Endothelial cell of hepatic sinusoid (primary cell): ENCODE data around the gene S1PR4.
"Not testable (repeated sequence)": the region's sequence is repeated elsewhere in the genome, so short reads cannot be mapped to it uniquely, and the experiment has no call there.

Experiments
- in situ Hi-C: cut with HindIII; loops from 2 replicates; pipeline ENCODE4 v1.10.0; 2017; ENCODE audit warnings: low sequenced_read_pairs

The S1PR4 gene

DNA sequence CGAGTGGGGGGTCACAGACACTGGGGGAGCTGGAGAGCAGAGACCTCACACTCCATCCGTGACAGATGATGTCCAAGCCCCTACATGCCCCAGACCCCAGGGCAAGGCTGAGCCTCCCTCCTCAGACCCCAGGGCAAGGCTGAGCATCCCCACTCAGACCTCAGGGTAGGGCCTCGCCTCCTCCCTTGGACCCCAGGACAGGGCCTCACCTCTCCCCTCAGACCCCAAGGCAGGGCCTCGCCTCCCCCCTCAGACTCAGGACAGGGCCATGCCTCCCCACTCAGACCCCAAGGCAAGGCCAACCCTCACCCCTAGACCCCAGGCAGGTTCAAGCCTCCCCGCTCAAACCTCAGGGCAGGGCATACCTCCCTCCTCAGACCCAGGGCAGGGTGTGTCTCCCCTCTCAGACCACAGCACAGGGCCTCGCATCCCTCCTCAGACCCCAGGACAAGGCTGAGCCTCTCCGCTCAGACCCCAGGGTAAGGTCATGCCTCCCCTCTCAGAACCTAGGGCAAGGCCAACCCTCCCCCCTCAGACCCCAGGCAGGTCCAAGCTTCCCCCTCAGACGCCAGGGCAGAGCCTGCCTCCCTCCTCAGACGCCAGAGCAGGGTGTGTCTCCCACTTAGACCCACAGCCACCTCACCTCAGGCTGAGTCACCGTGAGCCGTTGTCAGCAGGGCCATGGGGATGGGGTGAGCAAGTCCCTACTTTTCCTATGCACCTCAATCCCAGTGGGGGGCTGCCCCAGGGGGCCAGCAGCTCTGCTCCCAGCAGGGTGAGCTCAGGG, 1.7 kb upstream of the S1PR4 start:
- in situ Hi-C loops, result loop anchor here (5.0 to 10.0 kb wide), 5 partner anchors 52 to 232 kb away; partner anchors contain the start of genes TLE2 and ZNF77

DNA sequence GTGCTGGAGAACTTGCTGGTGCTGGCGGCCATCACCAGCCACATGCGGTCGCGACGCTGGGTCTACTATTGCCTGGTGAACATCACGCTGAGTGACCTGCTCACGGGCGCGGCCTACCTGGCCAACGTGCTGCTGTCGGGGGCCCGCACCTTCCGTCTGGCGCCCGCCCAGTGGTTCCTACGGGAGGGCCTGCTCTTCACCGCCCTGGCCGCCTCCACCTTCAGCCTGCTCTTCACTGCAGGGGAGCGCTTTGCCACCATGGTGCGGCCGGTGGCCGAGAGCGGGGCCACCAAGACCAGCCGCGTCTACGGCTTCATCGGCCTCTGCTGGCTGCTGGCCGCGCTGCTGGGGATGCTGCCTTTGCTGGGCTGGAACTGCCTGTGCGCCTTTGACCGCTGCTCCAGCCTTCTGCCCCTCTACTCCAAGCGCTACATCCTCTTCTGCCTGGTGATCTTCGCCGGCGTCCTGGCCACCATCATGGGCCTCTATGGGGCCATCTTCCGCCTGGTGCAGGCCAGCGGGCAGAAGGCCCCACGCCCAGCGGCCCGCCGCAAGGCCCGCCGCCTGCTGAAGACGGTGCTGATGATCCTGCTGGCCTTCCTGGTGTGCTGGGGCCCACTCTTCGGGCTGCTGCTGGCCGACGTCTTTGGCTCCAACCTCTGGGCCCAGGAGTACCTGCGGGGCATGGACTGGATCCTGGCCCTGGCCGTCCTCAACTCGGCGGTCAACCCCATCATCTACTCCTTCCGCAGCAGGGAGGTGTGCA, 587 bp downstream of the S1PR4 start:
- in situ Hi-C loops, result loop anchor here (5.0 to 10.0 kb wide), 5 partner anchors 54 to 234 kb away; partner anchors contain the start of genes TLE2 and ZNF77

DNA sequence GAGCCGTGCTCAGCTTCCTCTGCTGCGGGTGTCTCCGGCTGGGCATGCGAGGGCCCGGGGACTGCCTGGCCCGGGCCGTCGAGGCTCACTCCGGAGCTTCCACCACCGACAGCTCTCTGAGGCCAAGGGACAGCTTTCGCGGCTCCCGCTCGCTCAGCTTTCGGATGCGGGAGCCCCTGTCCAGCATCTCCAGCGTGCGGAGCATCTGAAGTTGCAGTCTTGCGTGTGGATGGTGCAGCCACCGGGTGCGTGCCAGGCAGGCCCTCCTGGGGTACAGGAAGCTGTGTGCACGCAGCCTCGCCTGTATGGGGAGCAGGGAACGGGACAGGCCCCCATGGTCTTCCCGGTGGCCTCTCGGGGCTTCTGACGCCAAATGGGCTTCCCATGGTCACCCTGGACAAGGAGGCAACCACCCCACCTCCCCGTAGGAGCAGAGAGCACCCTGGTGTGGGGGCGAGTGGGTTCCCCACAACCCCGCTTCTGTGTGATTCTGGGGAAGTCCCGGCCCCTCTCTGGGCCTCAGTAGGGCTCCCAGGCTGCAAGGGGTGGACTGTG, 1.2 kb downstream of the S1PR4 start:
- in situ Hi-C loops, result loop anchor here (5.0 to 10.0 kb wide), 5 partner anchors 55 to 235 kb away; partner anchors contain the start of genes TLE2 and ZNF77

DNA sequence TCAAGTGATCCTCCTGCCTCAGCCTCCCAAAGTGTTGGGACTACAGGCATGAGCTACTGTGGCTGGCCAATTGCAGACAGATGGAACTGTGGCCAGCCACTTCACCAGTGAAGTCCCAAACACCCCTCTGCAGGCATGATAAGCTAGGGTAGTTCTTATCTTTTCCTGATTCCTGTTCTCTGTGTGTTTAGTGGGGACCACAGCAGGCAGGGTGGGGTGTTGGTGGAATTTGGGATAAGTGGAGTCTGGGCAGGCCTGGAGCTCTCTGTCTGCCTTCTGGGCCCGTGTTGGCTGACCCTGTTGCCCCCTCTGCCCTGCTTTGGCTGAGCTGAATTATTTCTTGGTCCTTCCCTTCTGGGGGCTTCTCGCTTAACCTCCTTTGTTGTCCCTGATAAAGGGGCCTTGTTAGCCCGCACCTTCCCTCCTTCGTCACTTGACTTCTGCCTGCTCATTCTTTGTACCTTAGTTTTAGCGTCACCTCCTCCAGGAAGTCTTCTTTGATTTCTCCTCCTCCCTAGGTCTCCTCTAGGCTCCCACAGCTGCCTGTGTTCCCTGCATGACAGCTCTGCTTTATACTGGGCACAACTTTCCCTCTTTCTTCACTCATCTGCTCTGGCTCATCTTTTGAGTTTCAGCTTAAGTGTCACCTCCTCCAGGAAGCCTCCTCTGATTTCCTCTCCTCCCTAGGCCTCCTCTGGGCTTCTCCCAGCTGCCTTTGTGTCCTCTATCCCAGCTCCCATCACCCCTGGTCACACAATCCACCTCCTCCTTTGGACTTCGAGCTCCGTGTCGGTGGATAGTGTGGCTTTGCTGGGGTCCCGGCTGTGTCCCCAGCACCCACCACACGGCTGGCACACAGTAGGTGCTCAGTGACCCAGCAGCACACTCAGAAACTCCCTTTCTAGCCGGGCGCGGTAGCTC, 5.4 kb downstream of the S1PR4 start:
- in situ Hi-C loops, result no loop called here

DNA sequence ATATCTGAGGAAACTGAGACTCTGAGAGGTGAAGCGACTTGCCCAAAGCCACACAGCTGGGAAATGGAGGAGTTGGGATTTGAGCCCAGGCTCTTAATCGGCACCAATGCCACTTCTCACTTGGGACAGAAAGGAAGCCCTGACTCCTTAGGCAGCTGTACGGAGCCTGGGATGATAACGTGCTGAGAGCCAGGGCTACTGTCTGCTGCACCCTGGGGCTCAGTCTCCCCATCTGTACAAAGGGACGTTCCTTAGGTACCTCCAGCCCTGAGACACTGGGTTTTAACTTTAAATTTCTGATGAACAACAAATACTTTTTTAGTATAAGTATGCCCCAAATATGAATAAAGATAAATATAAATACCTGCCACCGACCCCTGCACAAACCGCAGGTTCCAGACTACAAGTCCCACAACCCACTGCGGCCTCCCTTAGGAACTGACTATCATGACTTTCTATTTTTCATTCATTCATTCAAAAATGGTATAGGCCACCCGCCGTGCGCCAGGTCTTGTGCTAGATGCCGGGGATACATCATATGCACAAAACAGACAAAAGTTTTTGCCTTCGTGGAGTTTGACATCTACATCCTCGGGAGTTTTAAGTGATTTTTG, 6.4 kb downstream of the S1PR4 start:
- in situ Hi-C loops, result no loop called here

DNA sequence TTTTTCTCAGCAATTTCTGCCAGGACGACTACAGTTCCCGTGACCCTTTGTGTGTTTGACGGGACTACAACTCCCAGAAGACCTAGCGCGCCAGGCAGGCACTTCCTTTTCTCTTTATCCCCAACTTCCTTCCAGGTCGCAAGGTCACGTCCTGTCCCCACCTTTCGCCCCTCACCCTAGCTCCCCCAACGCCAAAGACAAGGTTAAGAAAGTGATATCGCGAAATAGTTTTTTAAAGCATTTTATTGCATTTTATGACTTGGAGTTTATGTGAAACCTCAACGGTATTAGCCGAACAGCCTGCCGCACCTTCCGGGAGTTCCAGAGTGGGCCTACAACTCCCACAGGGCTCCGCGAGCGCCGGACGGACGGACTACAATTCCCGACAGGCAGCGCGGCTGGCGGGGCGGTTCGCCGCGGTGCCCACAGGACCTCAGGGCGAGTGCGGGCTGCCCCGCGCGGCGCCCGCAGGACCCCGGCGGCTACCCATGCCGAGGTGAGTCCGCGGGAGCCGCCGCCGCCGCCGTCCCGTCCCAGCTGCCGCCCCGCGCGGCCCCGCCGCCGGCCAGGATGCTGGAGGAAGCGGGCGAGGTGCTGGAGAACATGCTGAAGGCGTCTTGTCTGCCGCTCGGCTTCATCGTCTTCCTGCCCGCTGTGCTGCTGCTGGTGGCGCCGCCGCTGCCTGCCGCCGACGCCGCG, 7.0 kb downstream of the S1PR4 start, which contains the start of gene NCLN:
Gene NCLN (plus strand): TSS at position 470 of the 699 bp plus-strand sequence. CDS start 101 bp downstream, at position 571.
- in situ Hi-C loops, result no loop called here

DNA sequence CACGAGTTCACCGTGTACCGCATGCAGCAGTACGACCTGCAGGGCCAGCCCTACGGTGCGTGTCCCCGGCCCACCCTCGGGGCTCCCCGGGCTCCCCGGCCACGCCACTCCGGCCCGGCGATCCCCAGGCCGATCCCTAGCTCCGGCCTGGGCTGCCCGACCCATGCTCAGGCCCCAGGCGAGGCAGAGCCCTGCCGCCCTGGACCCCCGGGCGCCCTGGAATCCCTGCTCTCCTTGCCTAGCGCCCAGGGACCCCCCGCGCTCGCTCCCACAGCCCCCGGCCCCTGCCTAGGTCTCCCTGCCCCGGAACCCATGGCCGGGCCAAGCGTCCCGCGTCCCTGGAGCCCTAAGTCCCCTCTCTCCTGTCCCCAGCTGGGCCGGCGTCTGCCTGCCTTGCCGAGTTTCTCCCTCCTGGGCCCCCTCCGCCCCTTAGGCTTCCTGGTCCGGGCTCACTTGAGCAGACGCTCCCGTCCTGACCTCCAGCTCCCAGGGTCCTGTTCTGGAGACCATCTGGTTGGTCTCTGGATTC, 7.7 kb downstream of the S1PR4 start:
- in situ Hi-C loops, result no loop called here

DNA sequence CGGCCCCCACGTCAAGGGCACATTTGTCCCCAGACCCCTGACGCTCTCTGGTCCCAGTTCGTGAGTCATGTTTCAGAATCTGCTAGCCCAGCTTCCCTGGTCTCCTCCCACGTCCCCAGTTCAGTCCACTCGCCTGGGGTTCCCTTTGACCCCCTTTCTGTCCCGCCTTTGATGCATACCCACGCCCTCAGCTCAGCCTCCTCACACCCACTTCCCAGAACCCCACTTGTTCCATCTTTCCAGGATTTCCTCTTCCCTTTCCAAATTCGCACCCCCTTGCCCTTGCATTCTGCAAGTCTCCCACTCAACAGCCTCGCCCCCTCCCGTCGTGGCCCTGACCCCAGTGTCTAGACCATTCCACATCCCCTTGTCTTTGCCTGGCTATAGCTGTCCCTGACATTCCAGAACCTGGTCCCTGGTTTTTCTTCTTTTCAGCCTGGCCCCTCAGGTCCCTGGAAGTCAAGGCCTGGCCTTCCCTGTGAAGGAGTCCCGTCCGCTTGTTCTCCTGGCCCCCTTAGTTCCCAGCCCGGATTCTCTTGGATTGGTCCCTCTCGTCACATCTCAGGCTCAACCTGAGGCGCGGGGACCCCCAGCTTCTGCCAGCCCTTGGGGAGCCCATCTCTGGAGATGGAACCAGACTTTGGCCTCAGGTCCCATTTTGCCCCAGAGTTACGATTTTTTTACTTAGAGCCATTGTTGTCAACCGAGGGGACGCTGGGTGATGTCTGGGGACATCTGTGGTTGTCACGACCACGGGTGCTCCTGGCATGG, 8.5 kb downstream of the S1PR4 start:
- in situ Hi-C loops, result no loop called here

DNA sequence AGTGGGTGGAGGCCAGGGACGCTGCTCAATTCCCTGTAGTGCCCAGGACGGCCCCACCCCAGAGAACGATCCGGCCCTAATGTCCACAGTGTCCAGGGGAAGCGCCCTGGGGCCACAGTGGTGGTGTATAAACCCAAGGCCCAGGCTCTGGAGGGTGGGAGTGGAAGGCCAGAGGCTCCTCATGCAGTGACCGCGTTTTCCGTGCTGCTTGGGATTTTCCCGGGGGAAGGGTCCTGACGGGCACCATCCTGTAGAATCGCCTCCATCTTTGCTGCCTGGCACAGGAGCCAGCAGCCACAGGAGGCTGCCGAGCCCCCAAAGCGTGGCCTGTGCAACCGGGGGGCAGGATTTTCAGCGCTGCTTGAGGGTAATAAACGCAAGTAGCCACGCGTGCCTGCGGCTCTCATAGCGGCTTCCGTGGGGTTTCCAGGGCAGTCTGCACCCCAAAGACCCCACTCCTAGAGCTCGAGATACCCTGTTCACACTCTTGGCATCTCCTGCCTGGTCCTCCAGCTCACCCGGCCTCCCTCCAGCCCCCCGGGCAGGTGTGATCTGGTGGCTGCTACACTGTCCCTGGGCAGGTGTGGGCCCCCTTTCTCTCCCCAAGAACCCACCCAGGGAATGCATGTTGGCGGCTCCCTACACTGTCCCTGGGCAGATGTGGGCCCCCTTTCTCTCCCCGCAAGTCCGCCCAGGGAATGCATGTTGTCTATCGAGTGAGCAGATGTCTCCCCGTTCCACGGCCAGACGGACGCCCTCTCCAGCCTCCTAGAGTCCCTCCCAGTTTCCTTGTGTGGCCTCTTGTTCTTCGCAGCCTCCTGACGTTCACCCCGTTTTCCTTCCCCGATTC, 9.3 kb downstream of the S1PR4 start:
- in situ Hi-C loops, result no loop called here

DNA sequence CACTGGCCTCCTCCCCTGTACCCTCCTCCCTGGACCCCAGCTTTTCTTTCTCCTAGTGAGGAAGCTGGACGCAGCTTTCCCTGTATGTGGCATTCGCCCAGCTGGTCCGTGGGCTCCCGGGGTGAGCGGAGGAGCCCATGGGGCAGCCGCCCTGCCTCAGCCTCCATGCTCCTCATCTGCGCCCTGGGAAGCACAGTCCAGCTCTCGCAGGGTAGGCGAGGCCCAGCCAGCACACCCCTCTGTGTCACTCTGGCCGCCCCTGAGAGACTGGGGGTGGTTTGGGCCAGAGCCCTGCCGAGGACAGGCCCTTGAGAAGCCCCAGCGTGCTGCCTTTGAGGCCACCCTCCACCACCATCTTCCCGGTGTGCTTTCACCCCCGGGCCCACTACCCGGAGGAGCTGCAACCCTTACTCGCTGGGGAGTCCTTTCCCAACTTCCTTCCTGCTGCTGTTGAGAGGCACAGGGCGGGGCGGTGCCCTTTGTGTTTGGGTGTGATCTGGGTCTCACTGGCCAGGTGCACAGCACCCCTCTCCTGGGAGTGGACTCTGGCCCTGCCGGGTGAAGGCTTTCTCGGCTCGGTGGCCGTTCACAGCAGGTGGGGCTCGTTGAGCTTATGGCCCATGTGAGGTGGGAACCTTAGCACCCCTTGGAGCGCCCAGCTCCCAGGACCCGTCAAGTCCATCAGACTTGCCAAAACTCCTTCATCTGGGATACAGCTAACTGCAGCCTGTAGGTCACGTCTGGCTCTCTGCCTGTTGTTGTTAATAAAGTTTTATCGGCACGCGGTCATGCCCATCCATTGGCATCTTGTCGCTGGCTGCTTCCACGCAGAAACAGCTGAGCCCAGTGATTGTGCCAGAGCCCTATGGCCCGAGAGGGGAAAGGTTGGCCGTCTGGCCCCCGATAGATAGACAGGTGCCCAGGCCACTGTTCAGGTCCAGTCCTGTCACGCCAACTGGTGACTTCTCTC, 10.3 kb downstream of the S1PR4 start:
- in situ Hi-C loops, result no loop called here

DNA sequence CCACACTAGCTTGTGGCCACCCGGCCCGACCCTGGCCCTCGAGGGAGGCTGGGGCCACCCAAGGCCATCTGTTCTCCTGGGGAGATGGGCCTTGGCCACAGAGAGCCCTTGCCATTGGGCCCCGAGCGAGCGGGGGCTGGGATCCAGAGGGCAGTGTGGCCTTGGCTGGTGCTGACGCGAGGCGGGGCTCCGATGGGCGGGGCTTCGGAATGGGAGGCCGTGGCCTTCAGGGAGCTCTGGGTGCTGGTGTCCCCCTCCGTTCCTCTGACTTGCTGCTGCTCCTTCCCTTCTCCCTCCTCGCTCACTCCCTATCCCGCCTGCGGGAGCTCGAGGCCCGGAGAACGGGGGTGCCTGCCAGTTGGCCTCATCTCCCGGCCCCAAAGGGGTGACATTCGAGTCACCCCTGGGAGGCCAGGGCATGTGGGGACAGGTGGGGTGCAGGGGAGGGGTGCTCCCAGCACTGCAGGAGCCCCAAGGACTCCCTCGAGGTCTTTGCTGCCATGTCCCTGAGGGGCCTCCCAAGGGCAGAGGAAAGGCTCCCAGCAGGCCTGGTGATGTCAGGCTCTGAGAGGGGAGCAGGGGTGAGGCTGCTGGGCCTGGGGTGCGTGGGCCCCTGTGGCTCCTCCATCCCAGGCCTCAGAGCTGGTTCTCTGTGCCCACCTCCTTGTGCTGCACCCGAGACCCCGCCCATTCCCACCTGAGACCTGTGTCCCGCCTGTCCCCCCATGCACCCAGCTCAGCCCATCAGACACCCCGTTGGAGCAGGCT, 11.3 kb downstream of the S1PR4 start:
- in situ Hi-C loops, result no loop called here

DNA sequence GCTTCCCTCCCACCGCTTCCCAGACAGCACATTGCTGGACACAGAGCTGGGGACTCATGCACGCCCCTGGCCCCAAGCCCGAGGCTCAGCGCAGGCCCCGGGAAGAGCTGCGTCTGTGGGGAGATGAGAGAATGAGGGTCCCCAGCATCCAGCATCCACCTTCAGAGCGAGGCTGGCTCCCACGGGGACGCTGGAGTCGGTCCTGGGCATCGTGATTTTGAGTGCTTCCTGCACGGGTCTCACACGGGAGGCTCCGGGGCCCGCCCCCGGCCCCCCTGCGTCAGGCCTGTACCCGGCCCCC, 11.9 kb downstream of the S1PR4 start:
- in situ Hi-C loops, result no loop called here

DNA sequence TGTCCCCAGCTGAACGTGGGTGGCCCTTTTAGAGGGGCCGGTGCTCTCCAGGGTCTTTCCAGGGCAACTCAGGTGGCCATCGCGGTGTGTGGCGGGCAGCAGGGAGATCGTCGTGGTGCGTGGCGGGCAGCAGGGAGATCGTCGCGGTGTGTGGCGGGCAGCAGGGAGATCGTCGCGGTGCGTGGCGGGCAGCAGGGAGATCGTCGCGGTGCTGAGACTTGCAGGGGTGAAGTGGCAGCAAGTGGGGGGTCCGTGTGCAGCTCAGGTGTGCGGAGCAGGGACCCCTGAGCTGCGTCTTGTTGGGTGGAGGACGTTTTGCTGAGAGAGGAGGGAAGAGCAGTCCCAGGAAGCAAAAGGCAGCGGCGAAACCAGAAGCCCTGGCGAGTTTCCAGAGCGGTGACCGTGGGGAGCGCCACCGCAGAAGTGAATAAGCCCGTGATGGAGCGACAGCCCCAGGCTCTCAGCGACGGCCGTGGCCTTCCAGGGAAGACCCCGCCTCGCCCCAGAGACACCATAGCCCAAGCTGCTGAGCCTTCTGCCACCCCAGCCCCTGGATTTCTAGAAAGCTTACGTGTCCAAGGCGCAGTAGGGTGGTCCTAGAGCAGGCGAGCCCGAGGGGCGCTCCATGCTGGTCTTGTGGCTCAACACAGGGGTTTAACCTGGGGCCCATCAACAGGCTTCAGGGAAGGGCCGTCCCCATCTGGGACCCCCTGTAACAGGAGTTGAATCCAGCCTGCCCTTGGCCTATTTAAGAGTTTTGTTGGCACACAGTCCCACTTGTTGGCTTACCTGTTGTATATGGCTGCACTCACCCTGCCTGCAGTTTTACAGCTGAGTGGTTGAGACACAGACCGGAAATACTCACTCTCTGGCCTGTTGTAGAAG, 12.6 kb downstream of the S1PR4 start:
- in situ Hi-C loops, result no loop called here

DNA sequence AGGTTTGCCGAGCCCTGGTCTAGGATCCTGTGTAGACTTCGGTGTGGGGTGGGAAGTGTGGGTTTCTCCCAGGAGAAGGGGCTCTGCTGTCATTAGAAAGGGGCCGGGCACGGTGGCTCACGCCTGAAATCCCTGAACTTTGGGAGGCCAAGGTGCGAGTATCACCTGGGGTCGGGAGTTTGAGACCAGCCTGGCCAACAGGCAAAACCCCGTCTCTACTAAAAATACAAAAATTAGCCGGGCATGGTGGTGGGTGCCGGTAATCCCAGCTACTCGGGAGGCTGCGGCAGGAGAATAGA, 13.2 kb downstream of the S1PR4 start:
- in situ Hi-C loops, result not testable (repeated sequence)

DNA sequence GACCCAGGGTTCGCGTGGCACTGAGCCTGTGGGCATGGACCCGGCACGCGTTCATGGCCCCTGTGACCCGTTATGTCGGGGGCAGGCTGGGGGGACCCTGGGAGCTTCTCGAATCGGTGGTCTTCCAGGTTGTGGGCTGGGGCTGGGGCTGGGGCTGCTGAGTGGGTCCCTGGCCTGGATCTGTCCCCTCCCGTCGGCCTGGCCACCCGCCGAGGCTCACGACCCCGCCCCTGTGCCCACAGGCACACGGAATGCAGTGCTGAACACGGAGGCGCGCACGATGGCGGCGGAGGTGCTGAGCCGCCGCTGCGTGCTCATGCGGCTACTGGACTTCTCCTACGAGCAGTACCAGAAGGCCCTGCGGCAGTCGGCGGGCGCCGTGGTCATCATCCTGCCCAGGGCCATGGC, 13.7 kb downstream of the S1PR4 start:
- in situ Hi-C loops, result no loop called here
